Heart left ventricle (tissue), 13 donors: ENCODE measurements around the gene NAALAD2.

Source experiments
- CTCF ChIP-seq, 12 donors: fragments of 200-600 bp; sonication (generic) in 4 of 12; IDR thresholded peaks; one replicate each; pipeline versions ENCODE4 v1.5.0 to v1.8.0; 2018 to 2022; ENCODE audit warnings: antibody characterized with exemption in 12 of 12, mild to moderate bottlenecking in 5 of 12
- POLR2A ChIP-seq, 2 donors: fragments of 450-650 bp; IDR thresholded peaks; one replicate each; pipeline ENCODE4 v1.6.1; 2017; ENCODE audit warnings: antibody characterized with exemption in 2 of 2, mild to moderate bottlenecking in 2 of 2, moderate library complexity in 2 of 2
- donor health status: ischemic (EF 13 %, LVEDD 7.1; RV severe dilation, severe dysfunction).
- donor health status: DM: no; HTN: yes; CAD: no.
- donor health status: DM: no; HTN: no; CAD: no.
- donor health status: ischemic (EF 25% LVEDD 6.9; RV normal size, moderate dysfunction).
- donor health status: ischemic (EF 25% LVEDD 5.7; RV mildly dilated, moderate dysfunction).
- donor health status: ischemic (EF 35%, LVEDD 5.7; RV mildly dilated, moderate dysfunction).
- donor health status: nonischemic (EF 11% LVEDD 7.7; RV severe dilation, severe dysfunction).
- donor health status: DM: yes; HTN: yes; CAD: no.
- donor health status: PGD.
- donor health status: ischemic (EF 29% LVEDD 5.4; RV normal size, mild dysfunction).
- donor health status: nonischemic (EF 23%, LVEDD 6.1; RV moderate dilation, normal function).

- TF ChIP-seq CTCF (IDR thresholded peaks at IDR 0.05) (no peak), POLR2A (IDR thresholded peaks at IDR 0.05) (no peak)
These were observed 101.1 kb downstream of the NAALAD2 start for GRCh38 chr11:90235526-90235925.
